Esophagus muscularis mucosa (tissue), 4 donors: ENCODE data around the gene PDF. TPM values are rescaled to one million over a fixed set of nuclear protein-coding genes. Genes with fewer than 3 reads are reported as not detected.

Experiments used
- DNase-seq: peaks from one replicate; pipeline ENCODE4 v3.0.0-alpha.2; 2017; ENCODE audit errors: extremely low spot score
- H3K27ac ChIP-seq, 4 donors: fragments of 200-600 bp; sonication (generic); replicated peaks in 1 of 4; 1 replicate in 3 of 4; 2 replicates in 1 of 4; pipeline ENCODE4 v1.5.1; 2016 to 2019; ENCODE audit warnings: mild to moderate bottlenecking in 1 of 4
- H3K27me3 ChIP-seq, 4 donors: fragments of 200-600 bp; sonication (generic); one replicate each; pipeline versions ENCODE4 v1.5.1 to v1.6.0; 2016 to 2019
- H3K36me3 ChIP-seq, 4 donors: fragments of 200-600 bp; sonication (generic); one replicate each; pipeline ENCODE4 v1.5.1; 2016 to 2019
- H3K4me1 ChIP-seq, 4 donors: fragments of 200-600 bp; sonication (generic); one replicate each; pipeline ENCODE4 v1.5.1; 2016 to 2019
- H3K4me3 ChIP-seq, 4 donors: fragments of 200-600 bp; sonication (generic); 1 replicate in 2 of 4; 2 replicates in 2 of 4; pipeline ENCODE4 v1.5.1; 2016 to 2019; ENCODE audit warnings: mild to moderate bottlenecking in 4 of 4, moderate library complexity in 1 of 4
- H3K9me3 ChIP-seq, 4 donors: fragments of 200-600 bp; sonication (generic); 1 replicate in 3 of 4; 2 replicates in 1 of 4; pipeline ENCODE4 v1.5.1; 2016 to 2019
- EP300 ChIP-seq: sonication (generic); formaldehyde crosslinking; IDR thresholded peaks from one replicate; pipeline ENCODE4 v1.6.1; 2017; ENCODE audit warnings: antibody characterized with exemption
- POLR2A ChIP-seq: fragments of 450-650 bp; IDR thresholded peaks from one replicate; pipeline ENCODE4 v1.6.1; 2017; ENCODE audit warnings: antibody characterized with exemption, moderate library complexity, mild to moderate bottlenecking, low read depth
- POLR2AphosphoS5 ChIP-seq, 2 donors: sonication (generic); formaldehyde crosslinking; IDR thresholded peaks; one replicate each; pipeline ENCODE4 v1.6.1; 2017; ENCODE audit warnings: antibody characterized with exemption in 2 of 2
- WGBS: methylation state at CpG from one replicate; pipeline ENCODE4 v1.1.5; 2018; 5-methylcytosine and 5-hydroxymethylcytosine counted together
- intact Hi-C: fragments of 100-400 bp; cut with DNase I; formaldehyde crosslinking; loops from one replicate; pipeline ENCODE4 v1.15.1; 2023
- total RNA-seq, 4 donors: library from RNA; depleted of rRNA; stranded (reverse); fragments of >200 nt; gene quantifications; one replicate each; pipeline versions ENCODE4 v1.1.0 to v1.2.1, GENCODE V29; 2016
- TF ChIP-seq, protein P1 (sequence below), 3 experiments: fragments of 200-600 bp in 2 of 3; fragments of 450-650 bp in 1 of 3; sonication (generic) in 2 of 3; IDR thresholded peaks; one replicate each; pipeline ENCODE4 v1.5.1; 2017 to 2019; ENCODE audit warnings: antibody characterized with exemption in 3 of 3, mild to moderate bottlenecking in 2 of 3, moderate library complexity in 1 of 3

Gene PDF
- total RNA-seq, 4 donors from 2014 or later = 5.4 to 17.5 (median 12.6) TPM

DNA sequence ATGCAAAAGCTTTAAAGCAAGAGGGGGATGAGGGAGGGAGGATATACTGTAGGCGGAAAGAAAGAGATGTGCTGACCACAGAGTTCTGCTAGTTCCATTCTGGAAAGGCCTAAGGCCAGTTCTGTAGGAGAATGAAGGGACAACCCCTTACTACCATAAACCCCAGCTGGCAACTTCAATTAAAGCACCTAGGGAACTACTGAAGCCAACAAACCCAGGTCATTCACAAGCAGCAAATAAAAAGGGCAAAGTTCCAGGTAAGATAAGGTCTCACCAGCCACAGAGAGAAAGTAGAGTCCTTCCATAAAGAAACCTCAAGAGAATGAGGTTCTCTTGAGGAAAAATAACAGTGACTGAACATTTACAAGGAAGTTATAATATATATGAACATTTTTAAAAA lies 42.6 kb upstream of the PDF start:
- WGBS = 80% methylated on average over 1 of the region's 1 CpG
- intact Hi-C loops = no loop called here

GRCh38 chr16:69371564-69371963 lies 41.2 kb upstream of the PDF start:
- Histone ChIP-seq H3K27me3 (no peaks in the 10 kb centered on the region), H3K4me3 (no peak overlapping the region), H3K27ac (no peak overlapping the region), H3K9me3 (no peaks in the 10 kb centered on the region), H3K36me3 (peaks cover 49 to 88% (median 81%) of the 10 kb centered on the region in 4 donors), H3K4me1 (no peaks in the 10 kb centered on the region)
- WGBS = 88% methylated on average over 2 of the region's 2 CpGs
- intact Hi-C loops = no loop called here
- TF ChIP-seq POLR2AphosphoS5 (IDR thresholded peaks at IDR 0.05) = no peak
- TF ChIP-seq, protein P1, sequence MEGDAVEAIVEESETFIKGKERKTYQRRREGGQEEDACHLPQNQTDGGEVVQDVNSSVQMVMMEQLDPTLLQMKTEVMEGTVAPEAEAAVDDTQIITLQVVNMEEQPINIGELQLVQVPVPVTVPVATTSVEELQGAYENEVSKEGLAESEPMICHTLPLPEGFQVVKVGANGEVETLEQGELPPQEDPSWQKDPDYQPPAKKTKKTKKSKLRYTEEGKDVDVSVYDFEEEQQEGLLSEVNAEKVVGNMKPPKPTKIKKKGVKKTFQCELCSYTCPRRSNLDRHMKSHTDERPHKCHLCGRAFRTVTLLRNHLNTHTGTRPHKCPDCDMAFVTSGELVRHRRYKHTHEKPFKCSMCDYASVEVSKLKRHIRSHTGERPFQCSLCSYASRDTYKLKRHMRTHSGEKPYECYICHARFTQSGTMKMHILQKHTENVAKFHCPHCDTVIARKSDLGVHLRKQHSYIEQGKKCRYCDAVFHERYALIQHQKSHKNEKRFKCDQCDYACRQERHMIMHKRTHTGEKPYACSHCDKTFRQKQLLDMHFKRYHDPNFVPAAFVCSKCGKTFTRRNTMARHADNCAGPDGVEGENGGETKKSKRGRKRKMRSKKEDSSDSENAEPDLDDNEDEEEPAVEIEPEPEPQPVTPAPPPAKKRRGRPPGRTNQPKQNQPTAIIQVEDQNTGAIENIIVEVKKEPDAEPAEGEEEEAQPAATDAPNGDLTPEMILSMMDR (IDR thresholded peaks at IDR 0.05) = no peak
- TF ChIP-seq EP300 = no peak
- TF ChIP-seq POLR2A = no peak
- DNase-seq = no peak

More for the DNA sequence above, 42.6 kb upstream of the PDF start:
- no peaks in the 10 kb centered on the region for H3K27me3 ChIP-seq
- peaks cover 36 to 87% (median 70%) of the 10 kb centered on the region in 4 donors for H3K36me3 ChIP-seq
- H3K4me1 ChIP-seq = no peaks in the 10 kb centered on the region
- H3K9me3 ChIP-seq = no peaks in the 10 kb centered on the region
- TF ChIP-seq POLR2AphosphoS5 (IDR thresholded peaks at IDR 0.05) = no peak
- no peak overlapping the region for H3K27ac ChIP-seq
- H3K4me3 ChIP-seq = no peak overlapping the region
- DNase-seq = no peak

- no peak for DNase-seq
- Histone ChIP-seq H3K27ac (no peak overlapping the region), H3K4me3 (no peak overlapping the region), H3K36me3 (peaks cover 67 to 100% (median 96%) of the 10 kb centered on the region in 4 donors), H3K4me1 (no peaks in the 10 kb centered on the region), H3K27me3 (no peaks in the 10 kb centered on the region), H3K9me3 (no peaks in the 10 kb centered on the region)
- WGBS = 91% methylated on average over 4 of the region's 4 CpGs
- intact Hi-C loops = no loop called here
- TF ChIP-seq EP300 (no peak), POLR2A (no peak), POLR2AphosphoS5 (IDR thresholded peaks at IDR 0.05) (no peak)
- TF ChIP-seq, protein P1 (IDR thresholded peaks at IDR 0.05) = no peak
Measured at GRCh38 chr16:69368866-69369265, 38.5 kb upstream of the PDF start.

- Histone ChIP-seq H3K9me3 (no peaks in the 10 kb centered on the region), H3K4me3 (no peak overlapping the region), H3K27ac (no peak overlapping the region), H3K4me1 (no peaks in the 10 kb centered on the region), H3K36me3 (peaks cover 67 to 99% (median 96%) of the 10 kb centered on the region in 4 donors), H3K27me3 (no peaks in the 10 kb centered on the region)
- DNase-seq = no peak
- WGBS = 76% methylated on average over 7 of the region's 7 CpGs
- intact Hi-C loops = no loop called here
- TF ChIP-seq POLR2A (no peak), POLR2AphosphoS5 (IDR thresholded peaks at IDR 0.05) (no peak), EP300 (no peak)
Measured at GRCh38 chr16:69367980-69368379, 37.6 kb upstream of the PDF start.

GRCh38 chr16:69366431-69366830 lies 36.0 kb upstream of the PDF start:
- TF ChIP-seq POLR2A = no peak
- WGBS = 90% methylated on average over 7 of the region's 7 CpGs
- no peak for DNase-seq
- Histone ChIP-seq H3K4me3 (no peak overlapping the region), H3K4me1 (no peaks in the 10 kb centered on the region), H3K9me3 (no peaks in the 10 kb centered on the region), H3K27me3 (no peaks in the 10 kb centered on the region), H3K36me3 (peaks cover 61 to 92% (median 86%) of the 10 kb centered on the region in 4 donors), H3K27ac (no peak overlapping the region)
- intact Hi-C loops = no loop called here

GRCh38 chr16:69365901-69366300 lies 35.5 kb upstream of the PDF start:
- WGBS = 81% methylated on average over 2 of the region's 2 CpGs
- Histone ChIP-seq H3K27ac (no peak overlapping the region), H3K9me3 (no peaks in the 10 kb centered on the region), H3K4me3 (no peak overlapping the region), H3K4me1 (no peaks in the 10 kb centered on the region), H3K36me3 (peaks cover 58 to 92% (median 87%) of the 10 kb centered on the region in 4 donors), H3K27me3 (no peaks in the 10 kb centered on the region)
- DNase-seq = no peak
- no peak for TF ChIP-seq POLR2AphosphoS5 (IDR thresholded peaks at IDR 0.05)
- TF ChIP-seq, protein P1 (IDR thresholded peaks at IDR 0.05) = no peak
- no peak for TF ChIP-seq POLR2A
- no peak for TF ChIP-seq EP300
- intact Hi-C loops = no loop called here
